H9 (cell line): ENCODE data around the gene KCNK1. TPM values are rescaled to one million over a fixed set of nuclear protein-coding genes. Genes with fewer than 3 reads are reported as not detected.

Experiments used
- DNase-seq: peaks from one replicate; pipeline ENCODE4 v3.0.0-alpha.2; 2017
- H2AFZ ChIP-seq: one replicate; pipeline ENCODE4 v1.6.1; 2013; ENCODE audit warnings: mild to moderate bottlenecking, low read length, control low read depth, moderate library complexity
- H2AK5ac ChIP-seq: 2 replicates; pipeline ENCODE4 v1.6.1; 2013; ENCODE audit warnings: low read length, control low read depth, mixed read lengths; ENCODE audit not compliant: insufficient read length
- H2BK120ac ChIP-seq: one replicate; pipeline ENCODE4 v1.6.1; 2013; ENCODE audit warnings: low read depth, mild to moderate bottlenecking, low read length, control low read depth, inconsistent platforms; ENCODE audit not compliant: poor library complexity, severe bottlenecking
- H2BK12ac ChIP-seq: 2 replicates; pipeline ENCODE4 v1.6.1; 2013; ENCODE audit warnings: low read length, control low read depth, mixed read lengths, low read depth; ENCODE audit not compliant: insufficient read length
- H2BK15ac ChIP-seq: 2 replicates; pipeline ENCODE4 v1.6.1; 2013; ENCODE audit warnings: low read depth, low read length, control low read depth
- H2BK20ac ChIP-seq: one replicate; pipeline ENCODE4 v1.6.1; 2013; ENCODE audit warnings: low read depth, mild to moderate bottlenecking, low read length, control low read depth, inconsistent platforms; ENCODE audit not compliant: poor library complexity, severe bottlenecking
- H2BK5ac ChIP-seq: 2 replicates; pipeline ENCODE4 v1.6.1; 2013; ENCODE audit warnings: low read length, control low read depth, mixed read lengths; ENCODE audit not compliant: insufficient read length
- H3K14ac ChIP-seq: 2 replicates; pipeline ENCODE4 v1.6.1; 2013; ENCODE audit warnings: low read length, control low read depth; ENCODE audit not compliant: insufficient read depth
- H3K18ac ChIP-seq: 2 replicates; pipeline ENCODE4 v1.6.1; 2013; ENCODE audit warnings: low read depth, mild to moderate bottlenecking, mixed read lengths, low read length, control low read depth; ENCODE audit not compliant: insufficient read length
- H3K23ac ChIP-seq: 2 replicates; pipeline ENCODE4 v1.6.1; 2013; ENCODE audit warnings: low read length, control low read depth, mixed read lengths, low read depth; ENCODE audit not compliant: insufficient read length
- H3K23me2 ChIP-seq: 2 replicates; pipeline ENCODE4 v1.6.1; 2013; ENCODE audit warnings: low read depth, mild to moderate bottlenecking, mixed read lengths, low read length, control low read depth; ENCODE audit not compliant: insufficient read length, poor library complexity, severe bottlenecking
- H3K27ac ChIP-seq: 2 replicates; pipeline ENCODE4 v1.5.1; 2013; ENCODE audit warnings: low read length, control low read depth, mixed read lengths, low read depth; ENCODE audit not compliant: insufficient read length
- H3K27me3 ChIP-seq: 2 replicates; pipeline ENCODE4 v1.6.1; 2013; ENCODE audit warnings: low read length, control low read depth, inconsistent platforms; ENCODE audit not compliant: insufficient read depth
- H3K4ac ChIP-seq: 2 replicates; pipeline ENCODE4 v1.6.1; 2013; ENCODE audit warnings: low read depth, mild to moderate bottlenecking, control low read depth, inconsistent platforms, low read length, moderate library complexity
- H3K4me1 ChIP-seq: 2 replicates; pipeline ENCODE4 v1.6.1; 2013; ENCODE audit warnings: low read length, control low read depth, inconsistent platforms; ENCODE audit not compliant: insufficient read depth
- H3K4me2 ChIP-seq: 2 replicates; pipeline ENCODE4 v1.6.1; 2013; ENCODE audit warnings: low read length, control low read depth, mixed read lengths; ENCODE audit not compliant: insufficient read length, insufficient read depth
- H3K56ac ChIP-seq: 2 replicates; pipeline ENCODE4 v1.6.1; 2013; ENCODE audit warnings: low read depth, mild to moderate bottlenecking, mixed read lengths, low read length, control low read depth; ENCODE audit not compliant: insufficient read length
- H3K79me1 ChIP-seq: 2 replicates; pipeline ENCODE4 v1.6.1; 2013; ENCODE audit warnings: low read depth, mild to moderate bottlenecking, moderate library complexity, low read length, control low read depth, inconsistent platforms; ENCODE audit not compliant: insufficient read depth, poor library complexity, severe bottlenecking
- H3K79me2 ChIP-seq: 2 replicates; pipeline ENCODE4 v1.6.1; 2013; ENCODE audit warnings: low read length, control low read depth, inconsistent platforms; ENCODE audit not compliant: insufficient read depth
- H3K9ac ChIP-seq: 2 replicates; pipeline ENCODE4 v1.6.1; 2013; ENCODE audit warnings: low read length, control low read depth, mixed read lengths; ENCODE audit not compliant: insufficient read length; ENCODE audit errors: extremely low read depth
- H3K9me3 ChIP-seq: one replicate; pipeline ENCODE4 v1.6.1; 2013; ENCODE audit warnings: low read depth, low read length, inconsistent platforms; ENCODE audit not compliant: control insufficient read depth
- H3T11ph ChIP-seq: one replicate; pipeline ENCODE4 v1.6.1; 2013; ENCODE audit warnings: mild to moderate bottlenecking, low read length, control low read depth, inconsistent platforms
- H4K20me1 ChIP-seq: one replicate; pipeline ENCODE4 v1.6.1; 2013; ENCODE audit not compliant: control insufficient read depth, insufficient read length, insufficient read depth
- H4K5ac ChIP-seq: 2 replicates; pipeline ENCODE4 v1.6.1; 2013; ENCODE audit warnings: low read depth, mild to moderate bottlenecking, mixed read lengths, low read length, control low read depth; ENCODE audit not compliant: insufficient read length
- H4K8ac ChIP-seq: replicated peaks from 2 replicates; pipeline ENCODE4 v1.6.1; 2013; ENCODE audit warnings: low read length, control low read depth, mixed read lengths, low read depth; ENCODE audit not compliant: insufficient read length
- H4K91ac ChIP-seq: 2 replicates; pipeline ENCODE4 v1.6.1; 2013; ENCODE audit warnings: low read depth, mild to moderate bottlenecking, moderate library complexity, mixed read lengths, low read length, control low read depth; ENCODE audit not compliant: insufficient read length
- H3K27ac Mint-ChIP-seq, 3 experiments: 2 replicates in 2 of 3; 3 replicates in 1 of 3; pipeline ENCODE4 v1.8.0; 2020 to 2021; ENCODE audit warnings: mixed read lengths in 3 of 3, mild to moderate bottlenecking in 1 of 3, moderate library complexity in 1 of 3
- H3K27me3 Mint-ChIP-seq: 2 replicates; pipeline ENCODE4 v1.8.0; 2021; ENCODE audit warnings: low read depth, mild to moderate bottlenecking, moderate library complexity, mixed read lengths
- H3K36me3 Mint-ChIP-seq, 3 experiments: 2 replicates in 2 of 3; 3 replicates in 1 of 3; pipeline ENCODE4 v1.8.0; 2020 to 2021; ENCODE audit warnings: low read depth in 3 of 3, mixed read lengths in 3 of 3; ENCODE audit not compliant: insufficient read depth in 1 of 3
- H3K4me1 Mint-ChIP-seq, 2 experiments: 2 replicates each; pipeline ENCODE4 v1.8.0; 2020; ENCODE audit warnings: mixed read lengths in 2 of 2
- H3K4me3 Mint-ChIP-seq, 2 experiments: 2 replicates in 1 of 2; 3 replicates in 1 of 2; pipeline ENCODE4 v1.8.0; 2020 to 2021; ENCODE audit warnings: mild to moderate bottlenecking in 2 of 2, mixed read lengths in 2 of 2, moderate library complexity in 1 of 2
- H3K9me3 Mint-ChIP-seq, 2 experiments: 2 replicates in 1 of 2; 3 replicates in 1 of 2; pipeline ENCODE4 v1.8.0; 2020; ENCODE audit warnings: mild to moderate bottlenecking in 2 of 2, mixed read lengths in 2 of 2, moderate library complexity in 1 of 2
- WGBS: extraction: QIAGEN DNeasy Blood & Tissue Kit; methylation state at CpG from one replicate; pipeline ENCODE4 v1.1.7; 2013; ENCODE audit warnings: missing lambda C conversion rate, low lambda C conversion rate, mixed read lengths; ENCODE audit not compliant: insufficient read length; ENCODE audit errors: extremely low coverage; 5-methylcytosine and 5-hydroxymethylcytosine counted together
- total RNA-seq: library from RNA; stranded (reverse); gene quantifications from 2 replicates; pipeline ENCODE4 v1.2.1, GENCODE V29; 2021
- TF ChIP-seq, protein P1 (sequence below): fragments of 200-600 bp; sonication (generic); conservative IDR thresholded peaks from 3 replicates; pipeline ENCODE4 v1.8.0; 2021; ENCODE audit warnings: antibody characterized with exemption, mild to moderate bottlenecking

The KCNK1 gene
- total RNA-seq, 1 experiment from 2014 or later: 9.9 TPM

DNA sequence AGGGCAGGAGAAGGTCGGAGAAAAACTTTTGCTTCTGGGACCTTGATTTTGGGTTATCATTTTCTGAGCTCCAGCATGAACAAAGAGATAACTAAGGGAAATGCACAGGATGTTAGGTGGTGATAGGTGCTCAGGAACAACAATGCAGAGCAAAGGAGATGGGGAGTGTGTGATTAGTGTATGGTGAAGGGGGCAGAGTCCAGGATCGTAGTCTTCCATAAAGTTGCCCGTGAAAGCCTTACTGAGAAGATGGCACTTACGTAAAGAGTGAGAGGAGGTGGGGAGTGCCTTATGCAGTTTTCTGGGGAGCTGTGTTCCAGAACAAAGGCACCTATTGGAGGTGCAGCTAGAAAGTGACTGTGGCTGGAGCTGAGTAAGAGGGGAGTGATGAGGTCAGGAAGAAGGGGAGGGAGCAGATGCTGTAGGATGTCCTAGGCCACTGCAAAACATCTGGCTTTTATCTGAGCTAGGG lies 11.6 kb downstream of the KCNK1 start:
- Histone ChIP-seq H3K14ac (no peak overlapping the region), H2BK120ac (no peak overlapping the region), H3K23ac (no peak overlapping the region), H2BK12ac (no peak overlapping the region), H3K4ac (no peak overlapping the region), H4K5ac (no peak overlapping the region), H3T11ph (no peak overlapping the region), H4K20me1 (peaks cover 2% of the 10 kb centered on the region), H2BK20ac (no peak overlapping the region), H3K56ac (no peak overlapping the region), H3K4me2 (no peak overlapping the region), H4K91ac (no peak overlapping the region), H3K23me2 (no peaks in the 10 kb centered on the region), H4K8ac (no peak overlapping the region), H3K4me1 (peaks cover under 1% of the 10 kb centered on the region), H3K9me3 (no peaks in the 10 kb centered on the region), H3K27me3 (no peaks in the 10 kb centered on the region), H3K27ac (no peak overlapping the region), H2BK15ac (no peak overlapping the region), H3K18ac (no peak overlapping the region), H2BK5ac (no peak overlapping the region), H3K9ac (no peak overlapping the region), H3K79me1 (no peaks in the 10 kb centered on the region), H2AFZ (no peak overlapping the region), H2AK5ac (no peak overlapping the region), H3K79me2 (no peaks in the 10 kb centered on the region; the same call in 1 of the 2 replicates)
- no peak overlapping the region for H3K4me3 Mint-ChIP-seq
- no CpG with 5 or more reads among the region's 4 CpGs for WGBS
- peaks cover 0 to 6% (median 4%) of the 10 kb centered on the region in 3 experiments; a peak in 4 of 7 replicates for H3K36me3 Mint-ChIP-seq
- TF ChIP-seq, protein P1, sequence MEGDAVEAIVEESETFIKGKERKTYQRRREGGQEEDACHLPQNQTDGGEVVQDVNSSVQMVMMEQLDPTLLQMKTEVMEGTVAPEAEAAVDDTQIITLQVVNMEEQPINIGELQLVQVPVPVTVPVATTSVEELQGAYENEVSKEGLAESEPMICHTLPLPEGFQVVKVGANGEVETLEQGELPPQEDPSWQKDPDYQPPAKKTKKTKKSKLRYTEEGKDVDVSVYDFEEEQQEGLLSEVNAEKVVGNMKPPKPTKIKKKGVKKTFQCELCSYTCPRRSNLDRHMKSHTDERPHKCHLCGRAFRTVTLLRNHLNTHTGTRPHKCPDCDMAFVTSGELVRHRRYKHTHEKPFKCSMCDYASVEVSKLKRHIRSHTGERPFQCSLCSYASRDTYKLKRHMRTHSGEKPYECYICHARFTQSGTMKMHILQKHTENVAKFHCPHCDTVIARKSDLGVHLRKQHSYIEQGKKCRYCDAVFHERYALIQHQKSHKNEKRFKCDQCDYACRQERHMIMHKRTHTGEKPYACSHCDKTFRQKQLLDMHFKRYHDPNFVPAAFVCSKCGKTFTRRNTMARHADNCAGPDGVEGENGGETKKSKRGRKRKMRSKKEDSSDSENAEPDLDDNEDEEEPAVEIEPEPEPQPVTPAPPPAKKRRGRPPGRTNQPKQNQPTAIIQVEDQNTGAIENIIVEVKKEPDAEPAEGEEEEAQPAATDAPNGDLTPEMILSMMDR: no peak
- no peaks in the 10 kb centered on the region for H3K27me3 Mint-ChIP-seq
- no peak for DNase-seq
- peaks cover 9 to 11% of the 10 kb centered on the region in 2 experiments for H3K4me1 Mint-ChIP-seq
- no peaks in the 10 kb centered on the region for H3K9me3 Mint-ChIP-seq
- no peak overlapping the region for H3K27ac Mint-ChIP-seq
